ENCODE results near the gene VPS18.

VPS18 gene

GRCh38 chr15:40929660-40930429, 35.6 kb downstream of the VPS18 start:
- TF ChIP-seq CTCF (IDR thresholded peaks at IDR 0.05): no peak
- DNase-seq (ENCODE audit: low spot score): no peak

GRCh38 chr15:40930430-40931299, 36.4 kb downstream of the VPS18 start:
- Histone ChIP-seq H3K4me3 (peak overlapping the region; percentile 70), H3K27ac (peak overlapping the region in 1 of 2 donors; percentile 46)
- DNase-seq (ENCODE audit: low spot score): no peak
- TF ChIP-seq CTCF (IDR thresholded peaks at IDR 0.05): no peak

More at GRCh38 chr15:40929660-40930429, 35.6 kb downstream of the VPS18 start:
- Histone ChIP-seq H3K4me3 (peak overlapping the region; percentile 70), H3K27ac (peak overlapping the region in 1 of 2 donors; percentile 27)

- no peak for TF ChIP-seq CTCF (IDR thresholded peaks at IDR 0.05)
- DNase-seq (ENCODE audit: low spot score): no peak
- Histone ChIP-seq H3K4me3 (peak overlapping the region; percentile 70), H3K27ac (peak overlapping the region in 1 of 2 donors; percentile 46)
Observed at GRCh38 chr15:40931300-40932142, 37.3 kb downstream of the VPS18 start.

GRCh38 chr15:40932156-40932555, 37.9 kb downstream of the VPS18 start:
- DNase-seq (ENCODE audit: low spot score): no peak
- Histone ChIP-seq H3K4me3 (peak overlapping the region; percentile 70), H3K27ac (no peak overlapping the region)
- TF ChIP-seq CTCF (IDR thresholded peaks at IDR 0.05): no peak

- Histone ChIP-seq H3K4me3 (no peak overlapping the region), H3K27ac (no peak overlapping the region)
- no peak for TF ChIP-seq CTCF (IDR thresholded peaks at IDR 0.05)
- DNase-seq (ENCODE audit: low spot score): no peak
Observed at GRCh38 chr15:40932649-40933516, 38.6 kb downstream of the VPS18 start.

- H3K27ac ChIP-seq: no peak overlapping the region
- DNase-seq (ENCODE audit: low spot score): no peak
- H3K4me3 ChIP-seq: no peak overlapping the region
- no peak for TF ChIP-seq CTCF (IDR thresholded peaks at IDR 0.05)
Observed at GRCh38 chr15:40933517-40933902, 39.3 kb downstream of the VPS18 start.
